Measurements from ENCODE around the gene EBF3.

EBF3 gene

DNA sequence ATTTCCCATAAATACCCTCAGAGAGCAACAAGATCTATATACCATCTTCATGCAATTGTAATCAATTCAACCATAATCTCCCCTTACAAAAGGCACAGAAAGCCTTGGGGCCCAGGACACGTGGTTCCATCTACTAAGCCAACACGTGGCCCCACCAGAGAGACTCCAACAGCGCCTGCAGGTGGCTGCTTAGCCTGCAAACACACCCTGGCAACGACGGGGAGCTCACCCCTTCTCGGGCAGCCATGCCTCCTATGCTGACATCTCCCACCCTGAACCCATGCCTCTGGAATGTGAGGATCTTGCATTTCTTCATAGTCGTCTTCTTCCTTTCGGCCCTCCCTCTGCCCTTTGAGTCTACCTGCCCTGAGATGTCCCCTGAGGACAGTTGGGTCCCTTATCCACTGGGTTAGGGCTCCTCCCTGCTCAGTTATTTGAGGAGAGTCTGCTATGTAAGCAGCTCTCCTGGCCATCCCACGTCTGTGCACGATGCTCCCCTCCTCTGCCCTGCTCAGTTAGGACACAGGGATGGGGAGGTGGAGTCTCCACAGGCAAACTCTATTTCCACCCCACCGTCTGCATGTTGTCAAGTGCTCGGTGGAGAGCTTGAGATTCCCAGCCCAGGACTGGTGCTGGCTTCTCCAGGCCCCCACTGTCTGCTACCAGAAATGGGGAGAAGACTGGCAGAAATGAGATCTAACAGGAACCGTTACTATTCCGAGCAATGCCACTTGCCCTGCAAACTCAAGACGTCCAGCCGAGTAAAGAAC lies 36.5 kb downstream of the EBF3 start:
- TF ChIP-seq CTCF (IDR thresholded peaks at IDR 0.05; ENCODE audit: low read depth, low read length) (no peak), EZH2phosphoT487 (IDR thresholded peaks at IDR 0.05; ENCODE audit: low read depth) (no peak)
- Histone ChIP-seq H4K20me1 (ENCODE audit: insufficient read depth, low read length) (no peaks in the 10 kb centered on the region), H3K27ac (ENCODE audit: low read length) (no peak overlapping the region), H3K9me3 (ENCODE audit: insufficient read depth, low read length) (no peaks in the 10 kb centered on the region), H3K4me1 (ENCODE audit: low read length) (no peaks in the 10 kb centered on the region), H3K36me3 (replicated peaks; ENCODE audit: low read depth, low read length) (no peaks in the 10 kb centered on the region), H3K4me3 (ENCODE audit: low read length) (no peak overlapping the region), H3K27me3 (ENCODE audit: low read depth, low read length) (no peaks in the 10 kb centered on the region), H2AFZ (ENCODE audit: low read depth, low read length) (no peak overlapping the region), H3K79me2 (ENCODE audit: low read length) (no peaks in the 10 kb centered on the region), H3K4me2 (ENCODE audit: low read length) (no peak overlapping the region), H3K9ac (ENCODE audit: low read length) (no peak overlapping the region)

- Histone ChIP-seq H3K79me2 (ENCODE audit: low read length) (no peaks in the 10 kb centered on the region), H3K27me3 (ENCODE audit: low read depth, low read length) (no peaks in the 10 kb centered on the region), H3K4me2 (ENCODE audit: low read length) (no peak overlapping the region), H3K9ac (ENCODE audit: low read length) (no peak overlapping the region), H3K4me3 (ENCODE audit: low read length) (no peak overlapping the region), H4K20me1 (ENCODE audit: insufficient read depth, low read length) (no peaks in the 10 kb centered on the region), H3K27ac (ENCODE audit: low read length) (no peak overlapping the region), H3K4me1 (ENCODE audit: low read length) (no peaks in the 10 kb centered on the region), H3K9me3 (ENCODE audit: insufficient read depth, low read length) (no peaks in the 10 kb centered on the region), H2AFZ (ENCODE audit: low read depth, low read length) (no peak overlapping the region), H3K36me3 (replicated peaks; ENCODE audit: low read depth, low read length) (no peaks in the 10 kb centered on the region)
- no peak for TF ChIP-seq EZH2phosphoT487 (IDR thresholded peaks at IDR 0.05; ENCODE audit: low read depth)
- no peak for TF ChIP-seq CTCF (IDR thresholded peaks at IDR 0.05; ENCODE audit: low read depth, low read length)
These were observed 37.7 kb downstream of the EBF3 start for GRCh38 chr10:129926066-129927055.

DNA sequence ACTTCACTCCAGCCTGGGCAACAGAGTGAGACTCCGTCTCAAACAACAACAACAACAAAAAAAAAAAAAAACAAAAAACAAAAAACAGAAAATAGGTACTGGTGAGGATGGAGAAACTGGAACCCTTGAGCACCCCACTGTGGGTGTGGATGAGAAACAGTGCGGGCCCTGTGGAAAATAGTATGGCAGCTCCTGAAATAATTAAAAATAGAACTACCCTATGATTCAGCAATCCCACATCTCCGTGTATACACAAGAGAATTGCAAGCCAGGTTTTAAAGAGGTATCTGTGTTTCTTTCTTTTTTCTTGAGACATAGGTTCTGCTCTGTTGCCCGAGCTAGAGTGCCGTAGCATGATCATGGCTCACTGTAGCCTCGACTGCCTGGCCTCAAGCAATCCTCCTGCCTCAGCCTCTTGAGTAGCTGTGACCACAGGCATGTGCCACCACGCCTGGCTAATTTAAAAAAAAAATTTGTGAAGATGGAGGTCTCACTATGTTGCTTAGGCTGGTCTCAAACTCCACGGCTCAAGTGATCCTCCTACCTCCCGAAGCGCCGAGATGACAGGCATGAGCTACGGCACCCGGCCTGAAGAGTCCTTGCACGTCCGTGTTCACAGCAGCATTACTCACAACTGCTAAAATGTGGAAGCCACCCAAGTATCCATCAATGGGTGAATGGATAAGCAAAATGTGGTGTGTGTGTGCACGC lies 39.5 kb downstream of the EBF3 start:
- no peaks in the 10 kb centered on the region for H3K4me1 ChIP-seq (ENCODE audit: low read length)
- H3K9me3 ChIP-seq (ENCODE audit: insufficient read depth, low read length): no peaks in the 10 kb centered on the region
- no peak overlapping the region for H2AFZ ChIP-seq (ENCODE audit: low read depth, low read length)
- no peaks in the 10 kb centered on the region for H3K27me3 ChIP-seq (ENCODE audit: low read depth, low read length)
- no peaks in the 10 kb centered on the region for H4K20me1 ChIP-seq (ENCODE audit: insufficient read depth, low read length)
- no peak overlapping the region for H3K27ac ChIP-seq (ENCODE audit: low read length)
- H3K79me2 ChIP-seq (ENCODE audit: low read length): no peaks in the 10 kb centered on the region
- H3K4me3 ChIP-seq (ENCODE audit: low read length): no peak overlapping the region
- H3K9ac ChIP-seq (ENCODE audit: low read length): no peak overlapping the region
- H3K4me2 ChIP-seq (ENCODE audit: low read length): no peak overlapping the region
- no peak for TF ChIP-seq EZH2phosphoT487 (IDR thresholded peaks at IDR 0.05; ENCODE audit: low read depth)
- TF ChIP-seq CTCF (IDR thresholded peaks at IDR 0.05; ENCODE audit: low read depth, low read length): no peak
- H3K36me3 ChIP-seq (replicated peaks; ENCODE audit: low read depth, low read length): no peaks in the 10 kb centered on the region
